ENCODE results near the gene PLXNA2. TPM values are rescaled to one million over a fixed set of nuclear protein-coding genes. Genes with fewer than 3 reads are reported as not detected.
A peak's percentile ranks its signal among the peaks of the same experiment; 100 is the strongest.

PLXNA2 gene
- total RNA-seq, 2 donors from 2014 or later: 44.5 to 51.6 TPM

- no peak for TF ChIP-seq CTCF (IDR thresholded peaks at IDR 0.05)
- no peak for TF ChIP-seq POLR2A (IDR thresholded peaks at IDR 0.05)
- Histone ChIP-seq H3K27me3 (no peaks in the 10 kb centered on the region), H3K36me3 (replicated peaks in 1 of 2; ENCODE audit: insufficient read depth in 1 of 2, low read depth in 2 of 2) (peaks cover 0 to 3% of the 10 kb centered on the region in 2 donors), H3K27ac (peak overlapping the region; percentile 18 to 65 (median 51)), H3K4me1 (peaks cover 77% of the 10 kb centered on the region), H3K4me3 (no peak overlapping the region), H3K9me3 (no peaks in the 10 kb centered on the region)
- intact Hi-C loops (cut with DNase I): no loop called here
- 49 to 50% methylated on average over 10 of the region's 10 CpGs for WGBS, 2 donors
- peak; percentile 71 to 84 (median 80) for DNase-seq
- peak; percentile 63 for ATAC-seq
Measured at GRCh38 chr1:208207388-208208131, 36.6 kb downstream of the PLXNA2 start.

- H3K9me3 ChIP-seq: no peaks in the 10 kb centered on the region
- ATAC-seq: no peak
- H3K27me3 ChIP-seq: no peaks in the 10 kb centered on the region
- DNase-seq: no peak
- peak overlapping the region in 1 of 4 donors; percentile 28 for H3K27ac ChIP-seq
- H3K36me3 ChIP-seq (replicated peaks in 1 of 2; ENCODE audit: insufficient read depth in 1 of 2, low read depth in 2 of 2): peaks cover 0 to 3% of the 10 kb centered on the region in 2 donors
- intact Hi-C loops (cut with DNase I): no loop called here
- no peak overlapping the region for H3K4me3 ChIP-seq
- TF ChIP-seq CTCF (IDR thresholded peaks at IDR 0.05) (no peak), POLR2A (IDR thresholded peaks at IDR 0.05) (no peak)
- H3K4me1 ChIP-seq: peaks cover 85% of the 10 kb centered on the region
- WGBS, 2 donors: 53 to 58% methylated on average over 5 of the region's 5 CpGs
Measured at GRCh38 chr1:208206092-208206698, 38.0 kb downstream of the PLXNA2 start.

- H3K4me3 ChIP-seq: no peak overlapping the region
- peak overlapping the region in 3 of 4 donors; percentile 28 to 64 (median 63) for H3K27ac ChIP-seq
- H3K9me3 ChIP-seq: no peaks in the 10 kb centered on the region
- DNase-seq (no peak), ATAC-seq (no peak)
- WGBS, 2 donors: 90 to 96% methylated on average over 5 of the region's 5 CpGs
- no peak for TF ChIP-seq CTCF (IDR thresholded peaks at IDR 0.05)
- no peak for TF ChIP-seq POLR2A (IDR thresholded peaks at IDR 0.05)
- H3K27me3 ChIP-seq: no peaks in the 10 kb centered on the region
- intact Hi-C loops (cut with DNase I): no loop called here
- peaks cover 0 to 3% of the 10 kb centered on the region in 2 donors for H3K36me3 ChIP-seq (replicated peaks in 1 of 2; ENCODE audit: insufficient read depth in 1 of 2, low read depth in 2 of 2)
- peaks cover 92% of the 10 kb centered on the region for H3K4me1 ChIP-seq
Measured at GRCh38 chr1:208205216-208206013, 38.8 kb downstream of the PLXNA2 start.

GRCh38 chr1:208204779-208205178, 39.4 kb downstream of the PLXNA2 start:
- Histone ChIP-seq H3K9me3 (no peaks in the 10 kb centered on the region), H3K27me3 (no peaks in the 10 kb centered on the region), H3K4me1 (peaks cover 92% of the 10 kb centered on the region), H3K27ac (peak overlapping the region; percentile 44 to 64 (median 60)), H3K4me3 (no peak overlapping the region), H3K36me3 (replicated peaks in 1 of 2; ENCODE audit: insufficient read depth in 1 of 2, low read depth in 2 of 2) (peaks cover 0 to 3% of the 10 kb centered on the region in 2 donors)
- intact Hi-C loops (cut with DNase I): no loop called here
- TF ChIP-seq POLR2A (IDR thresholded peaks at IDR 0.05) (no peak), CTCF (IDR thresholded peaks at IDR 0.05) (no peak)
- ATAC-seq (no peak), DNase-seq (no peak)
- 17 to 69% methylated on average over 1 to 2 of the region's 2 CpGs for WGBS, 2 donors

Measured in body of pancreas (tissue), 4 donors.